Measurements from ENCODE around the gene ACYP2.

Gene ACYP2

GRCh38 chr2:54076586-54076985 is 38.8 kb upstream of the ACYP2 start:
- TF ChIP-seq CREB5 (CRISPR knock-in tag; IDR thresholded peaks at IDR 0.05; ENCODE audit: low read depth) = no peak
- no peak for TF ChIP-seq RARB (CRISPR knock-in tag; IDR thresholded peaks at IDR 0.05)
- no peak for TF ChIP-seq PATZ1 (CRISPR knock-in tag; IDR thresholded peaks at IDR 0.05; ENCODE audit: borderline replicate concordance)
- no peak for TF ChIP-seq ESRRG (CRISPR knock-in tag; IDR thresholded peaks at IDR 0.05)
- no peak for TF ChIP-seq GLIS3 (CRISPR knock-in tag; IDR thresholded peaks at IDR 0.05)
- TF ChIP-seq TSHZ2 (CRISPR knock-in tag; IDR thresholded peaks at IDR 0.05) = no peak
- no peak for TF ChIP-seq ISL1 (CRISPR knock-in tag; IDR thresholded peaks at IDR 0.05)
- no peak for TF ChIP-seq PPARA (CRISPR knock-in tag; IDR thresholded peaks at IDR 0.05; ENCODE audit: borderline replicate concordance)
- TF ChIP-seq CSRNP3 (CRISPR knock-in tag; IDR thresholded peaks at IDR 0.05) = no peak
- no peak for TF ChIP-seq ZFP30 (CRISPR knock-in tag; IDR thresholded peaks at IDR 0.05)
- TF ChIP-seq ZNF8 (CRISPR knock-in tag; IDR thresholded peaks at IDR 0.05) = no peak
- no peak for ATAC-seq

GRCh38 chr2:54077088-54077900 is 38.1 kb upstream of the ACYP2 start:
- TF ChIP-seq ZFP3 (CRISPR knock-in tag; IDR thresholded peaks at IDR 0.05) = no peak
- no peak for TF ChIP-seq POU6F1 (CRISPR knock-in tag; IDR thresholded peaks at IDR 0.05; ENCODE audit: borderline replicate concordance, low read depth)
- no peak for TF ChIP-seq ZC3H10 (CRISPR knock-in tag; IDR thresholded peaks at IDR 0.05)
- no peak for TF ChIP-seq CSRNP3 (CRISPR knock-in tag; IDR thresholded peaks at IDR 0.05)
- no peak for ATAC-seq

- no peak for ATAC-seq
- TF ChIP-seq ZFP3 (CRISPR knock-in tag; IDR thresholded peaks at IDR 0.05) (no peak), SNAI2 (CRISPR knock-in tag; IDR thresholded peaks at IDR 0.05) (no peak), TSHZ2 (CRISPR knock-in tag; IDR thresholded peaks at IDR 0.05) (no peak), OSR1 (CRISPR knock-in tag; IDR thresholded peaks at IDR 0.05) (no peak), GLIS3 (CRISPR knock-in tag; IDR thresholded peaks at IDR 0.05) (no peak), ZFP30 (CRISPR knock-in tag; IDR thresholded peaks at IDR 0.05) (no peak), ISL1 (CRISPR knock-in tag; IDR thresholded peaks at IDR 0.05) (no peak), ESRRG (CRISPR knock-in tag; IDR thresholded peaks at IDR 0.05) (no peak)
Measured at GRCh38 chr2:54079331-54079730, 36.1 kb upstream of the ACYP2 start.
